Osteoblast (primary cell): ENCODE measurements around the gene FARSB. TPM values are rescaled to one million over a fixed set of nuclear protein-coding genes. Genes with fewer than 3 reads are reported as not detected.
"Not testable (repeated sequence)": the region's sequence is repeated elsewhere in the genome, so short reads cannot be mapped to it uniquely, and the experiment has no call there.

ENCODE experiments used
- DNase-seq: peaks from one replicate; pipeline ENCODE4 v3.0.0; 2011; ENCODE audit warnings: low spot score, mixed read lengths; ENCODE audit not compliant: insufficient read length; ENCODE audit errors: missing footprints
- H2AFZ ChIP-seq: 2 replicates; pipeline ENCODE4 v1.6.0; 2011; ENCODE audit warnings: mild to moderate bottlenecking, low read length
- H3K27ac ChIP-seq: 2 replicates; pipeline ENCODE4 v1.5.1; 2011; ENCODE audit warnings: mild to moderate bottlenecking, low read depth, low read length, moderate library complexity
- H3K27me3 ChIP-seq: 2 replicates; pipeline ENCODE4 v1.6.0; 2012; ENCODE audit warnings: mild to moderate bottlenecking, control low read depth, inconsistent platforms, low read length, moderate library complexity; ENCODE audit not compliant: insufficient read depth
- H3K36me3 ChIP-seq: 2 replicates; pipeline ENCODE4 v1.5.1; 2011; ENCODE audit warnings: mild to moderate bottlenecking, low read length, control low read depth, moderate library complexity; ENCODE audit not compliant: insufficient read depth
- H3K4me1 ChIP-seq: 2 replicates; pipeline ENCODE4 v1.5.1; 2011; ENCODE audit warnings: mild to moderate bottlenecking, low read length, control low read depth, moderate library complexity; ENCODE audit not compliant: insufficient read depth
- H3K4me2 ChIP-seq: 2 replicates; pipeline ENCODE4 v1.6.0; 2011; ENCODE audit warnings: mild to moderate bottlenecking, low read length; ENCODE audit not compliant: insufficient read depth
- H3K4me3 ChIP-seq: fragments of 200-600 bp; sonication (generic); 3 replicates; pipeline ENCODE4 v1.5.1; 2012; ENCODE audit warnings: mild to moderate bottlenecking, low read length, inconsistent platforms; ENCODE audit not compliant: insufficient read depth
- H3K79me2 ChIP-seq: 2 replicates; pipeline ENCODE4 v1.6.0; 2012; ENCODE audit warnings: mild to moderate bottlenecking, low read length, control low read depth, inconsistent platforms; ENCODE audit not compliant: insufficient read depth
- H3K9me3 ChIP-seq: 2 replicates; pipeline ENCODE4 v1.5.1; 2011; ENCODE audit warnings: low read depth, low read length, control low read depth
- H4K20me1 ChIP-seq: 2 replicates; pipeline ENCODE4 v1.6.0; 2012; ENCODE audit warnings: mild to moderate bottlenecking, low read length, control low read depth; ENCODE audit not compliant: insufficient read depth
- total RNA-seq: library from RNA; depleted of rRNA; stranded (reverse); fragments of >200 nt; gene quantifications from 2 replicates; pipeline ENCODE4 v1.2.3, GENCODE V29; 2012
- TF ChIP-seq, protein P1 (sequence below): IDR thresholded peaks from 2 replicates; pipeline ENCODE4 v1.5.1; 2011; ENCODE audit warnings: mild to moderate bottlenecking, low read depth, low read length, moderate library complexity; ENCODE audit errors: extremely low read depth

Gene FARSB
- total RNA-seq, 1 donor: 15.2 TPM

DNA sequence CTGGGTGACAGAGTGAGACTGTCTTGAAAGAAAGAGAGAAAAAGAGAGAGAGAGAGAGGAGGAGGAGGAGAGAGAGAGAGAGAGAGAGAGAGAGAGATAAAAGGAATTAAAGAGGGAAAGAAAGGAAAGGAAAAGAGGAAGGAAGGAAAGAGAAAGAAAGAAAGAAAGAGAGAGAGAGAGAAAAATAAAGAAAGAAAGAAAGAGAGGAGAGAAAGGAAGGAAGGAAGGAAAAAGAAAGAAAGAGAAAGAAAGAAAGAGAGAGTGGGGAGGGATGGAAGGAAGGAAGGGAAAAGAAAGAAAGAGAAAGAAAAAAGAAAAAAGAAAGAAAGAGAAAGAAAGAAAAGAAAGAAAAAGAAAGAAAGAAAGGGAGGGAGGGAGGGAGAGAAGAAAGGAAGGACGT lies 45.3 kb upstream of the FARSB start:
- no peak overlapping the region for H2AFZ ChIP-seq
- no peaks in the 10 kb centered on the region for H3K36me3 ChIP-seq
- H3K4me1 ChIP-seq: peaks cover 12% of the 10 kb centered on the region
- no peaks in the 10 kb centered on the region for H3K27me3 ChIP-seq
- H3K79me2 ChIP-seq: no peaks in the 10 kb centered on the region
- H3K9me3 ChIP-seq: no peaks in the 10 kb centered on the region
- no peak overlapping the region for H3K4me2 ChIP-seq
- DNase-seq: no peak
- H3K27ac ChIP-seq: no peak overlapping the region
- TF ChIP-seq, protein P1, sequence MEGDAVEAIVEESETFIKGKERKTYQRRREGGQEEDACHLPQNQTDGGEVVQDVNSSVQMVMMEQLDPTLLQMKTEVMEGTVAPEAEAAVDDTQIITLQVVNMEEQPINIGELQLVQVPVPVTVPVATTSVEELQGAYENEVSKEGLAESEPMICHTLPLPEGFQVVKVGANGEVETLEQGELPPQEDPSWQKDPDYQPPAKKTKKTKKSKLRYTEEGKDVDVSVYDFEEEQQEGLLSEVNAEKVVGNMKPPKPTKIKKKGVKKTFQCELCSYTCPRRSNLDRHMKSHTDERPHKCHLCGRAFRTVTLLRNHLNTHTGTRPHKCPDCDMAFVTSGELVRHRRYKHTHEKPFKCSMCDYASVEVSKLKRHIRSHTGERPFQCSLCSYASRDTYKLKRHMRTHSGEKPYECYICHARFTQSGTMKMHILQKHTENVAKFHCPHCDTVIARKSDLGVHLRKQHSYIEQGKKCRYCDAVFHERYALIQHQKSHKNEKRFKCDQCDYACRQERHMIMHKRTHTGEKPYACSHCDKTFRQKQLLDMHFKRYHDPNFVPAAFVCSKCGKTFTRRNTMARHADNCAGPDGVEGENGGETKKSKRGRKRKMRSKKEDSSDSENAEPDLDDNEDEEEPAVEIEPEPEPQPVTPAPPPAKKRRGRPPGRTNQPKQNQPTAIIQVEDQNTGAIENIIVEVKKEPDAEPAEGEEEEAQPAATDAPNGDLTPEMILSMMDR: no peak
- H3K4me3 ChIP-seq: no peak overlapping the region
- no peaks in the 10 kb centered on the region for H4K20me1 ChIP-seq

DNA sequence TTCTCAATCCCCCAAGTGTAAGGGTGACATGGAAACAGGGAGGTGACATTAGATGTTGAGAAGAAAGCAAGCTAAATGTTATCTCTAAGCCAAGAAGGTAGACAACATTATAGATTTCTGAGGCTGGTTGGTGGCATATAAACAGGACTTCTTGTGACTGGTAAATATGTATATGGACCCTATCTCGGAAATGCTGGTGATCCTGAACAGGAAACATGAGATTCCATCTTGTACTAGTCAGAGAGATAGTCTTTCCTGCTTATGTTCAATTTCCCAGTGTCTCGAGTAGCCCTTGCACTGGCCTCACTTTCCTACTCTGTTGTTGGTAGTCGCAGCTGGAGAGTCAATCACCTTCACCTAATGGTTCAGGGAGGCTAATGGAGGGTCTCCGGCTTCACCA lies 42.4 kb upstream of the FARSB start:
- Histone ChIP-seq H3K27ac (no peak overlapping the region), H3K4me3 (no peak overlapping the region), H3K79me2 (no peaks in the 10 kb centered on the region), H3K4me1 (peaks cover 4% of the 10 kb centered on the region), H4K20me1 (no peaks in the 10 kb centered on the region), H3K36me3 (no peaks in the 10 kb centered on the region), H3K4me2 (no peak overlapping the region), H3K9me3 (no peaks in the 10 kb centered on the region), H3K27me3 (no peaks in the 10 kb centered on the region), H2AFZ (peak overlapping the region; percentile 28)
- DNase-seq: no peak
- TF ChIP-seq, protein P1: no peak

DNA sequence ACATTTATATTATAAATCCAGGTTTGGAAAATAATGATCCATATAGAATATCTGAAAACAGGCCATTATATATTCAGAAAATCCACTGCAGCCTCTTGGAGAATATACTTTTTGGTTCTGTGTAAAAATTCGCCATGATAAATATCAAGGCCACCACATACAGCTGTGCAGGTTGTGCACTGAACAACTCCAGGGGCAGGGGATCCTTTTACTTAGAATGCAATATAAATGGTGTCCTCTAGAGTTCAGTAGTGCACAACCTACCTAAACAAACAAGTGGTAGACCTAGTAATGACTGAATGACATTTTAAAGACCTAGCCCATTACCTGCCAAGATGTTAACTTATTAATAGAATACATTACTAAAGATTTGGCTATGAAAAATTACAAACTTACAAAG lies 37.9 kb upstream of the FARSB start:
- H3K4me2 ChIP-seq: no peak overlapping the region
- H3K9me3 ChIP-seq: no peaks in the 10 kb centered on the region
- H3K4me1 ChIP-seq: peaks cover 5% of the 10 kb centered on the region
- H3K27ac ChIP-seq: no peak overlapping the region
- no peaks in the 10 kb centered on the region for H3K27me3 ChIP-seq
- H2AFZ ChIP-seq: no peak overlapping the region
- no peak overlapping the region for H3K4me3 ChIP-seq
- H3K79me2 ChIP-seq: no peaks in the 10 kb centered on the region
- H4K20me1 ChIP-seq: no peaks in the 10 kb centered on the region
- no peak for DNase-seq
- TF ChIP-seq, protein P1: peak; percentile 44
- H3K36me3 ChIP-seq: no peaks in the 10 kb centered on the region

DNA sequence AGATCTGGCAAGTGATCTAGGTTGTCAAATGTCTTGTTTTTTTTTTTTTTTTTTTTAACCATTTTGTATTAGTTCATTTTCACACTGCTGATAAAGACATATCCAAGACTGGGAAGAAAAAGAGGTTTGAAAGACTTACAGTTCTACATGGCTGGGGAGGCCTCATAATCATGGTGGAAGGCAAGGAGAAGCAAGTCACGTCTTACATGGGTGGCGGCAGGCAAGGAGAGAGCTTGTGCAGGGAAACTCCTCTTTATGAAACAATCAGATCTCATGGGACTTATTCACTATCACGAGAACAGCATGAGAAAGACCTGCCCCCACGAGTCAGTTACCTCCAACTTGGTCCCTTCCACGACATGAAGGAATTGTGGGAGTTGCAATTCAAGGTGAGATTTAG lies 37.5 kb upstream of the FARSB start:
- H4K20me1 ChIP-seq, H3K4me3 ChIP-seq, H3K4me1 ChIP-seq, H3K4me2 ChIP-seq, H3K79me2 ChIP-seq, H3K36me3 ChIP-seq, DNase-seq, H2AFZ ChIP-seq, H3K27ac ChIP-seq, H3K27me3 ChIP-seq, H3K9me3 ChIP-seq: not testable (repeated sequence)
